Cardiac septum (tissue), 1 donor: Measurements from ENCODE around the gene CACNA1F. TPM values are rescaled to one million over a fixed set of nuclear protein-coding genes. Genes with fewer than 3 reads are reported as not detected.

Experiments used
- DNase-seq: peaks from one replicate; pipeline ENCODE4 v3.0.0-alpha.2; 2020; ENCODE audit warnings: low spot score
- intact Hi-C: fragments of 100-400 bp; cut with DNase I; formaldehyde crosslinking; loops from one replicate; pipeline ENCODE4 v1.14.0; 2022
- total RNA-seq: library from RNA; stranded (reverse); fragmentation: NEBNext Ultra II Directional; extraction: Animal tissue kit (Norgen Biotek cat#: 25700); gene quantifications from one replicate; pipeline ENCODE4 v1.2.1, GENCODE V29; 2021
- donor health status: DM: no; HTN: no; CAD: no.

Gene CACNA1F
- total RNA-seq, 1 donor from 2014 or later: 0.08 TPM

DNA sequence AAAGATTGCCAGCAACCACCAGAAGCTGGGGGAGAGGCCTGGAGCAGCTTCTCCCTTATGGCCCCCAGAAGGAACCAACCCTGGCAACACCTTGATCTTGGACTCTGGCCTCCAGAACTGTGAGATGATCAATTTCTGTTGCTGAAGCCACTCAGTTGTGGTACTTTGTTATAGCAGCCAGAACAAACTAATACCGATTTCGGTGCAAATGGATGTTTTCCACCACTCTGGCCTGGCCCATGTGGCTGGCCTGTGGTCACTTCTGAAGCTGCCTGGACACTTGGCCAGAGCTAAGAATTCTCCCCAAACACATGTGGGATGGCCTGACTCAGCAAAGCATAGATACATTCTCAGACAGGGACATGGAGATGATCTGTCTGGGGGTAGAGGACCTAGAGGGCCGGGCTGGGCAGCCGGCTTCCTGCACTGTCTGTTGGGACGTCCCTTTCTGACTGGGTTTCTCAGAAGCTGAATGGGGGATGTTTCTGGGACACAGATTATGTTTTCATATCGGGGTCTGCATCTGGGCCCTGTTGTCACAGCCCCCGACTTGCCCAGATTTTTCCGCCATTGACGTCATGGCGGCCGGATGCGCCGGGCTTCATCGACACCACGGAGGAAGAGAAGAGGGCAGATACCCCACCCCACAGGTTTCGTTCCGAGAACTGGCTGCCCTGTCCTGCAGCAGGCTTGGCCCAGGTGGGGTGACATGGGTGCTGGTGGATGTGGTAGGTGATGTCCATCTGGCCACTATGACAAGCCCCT is 27.3 kb upstream of the CACNA1F start:
- no peak for DNase-seq
- intact Hi-C loops: no loop called here

- no peak for DNase-seq
- intact Hi-C loops: no loop called here
Measured at GRCh38 chrX:49258749-49259124, 25.6 kb upstream of the CACNA1F start.

DNA sequence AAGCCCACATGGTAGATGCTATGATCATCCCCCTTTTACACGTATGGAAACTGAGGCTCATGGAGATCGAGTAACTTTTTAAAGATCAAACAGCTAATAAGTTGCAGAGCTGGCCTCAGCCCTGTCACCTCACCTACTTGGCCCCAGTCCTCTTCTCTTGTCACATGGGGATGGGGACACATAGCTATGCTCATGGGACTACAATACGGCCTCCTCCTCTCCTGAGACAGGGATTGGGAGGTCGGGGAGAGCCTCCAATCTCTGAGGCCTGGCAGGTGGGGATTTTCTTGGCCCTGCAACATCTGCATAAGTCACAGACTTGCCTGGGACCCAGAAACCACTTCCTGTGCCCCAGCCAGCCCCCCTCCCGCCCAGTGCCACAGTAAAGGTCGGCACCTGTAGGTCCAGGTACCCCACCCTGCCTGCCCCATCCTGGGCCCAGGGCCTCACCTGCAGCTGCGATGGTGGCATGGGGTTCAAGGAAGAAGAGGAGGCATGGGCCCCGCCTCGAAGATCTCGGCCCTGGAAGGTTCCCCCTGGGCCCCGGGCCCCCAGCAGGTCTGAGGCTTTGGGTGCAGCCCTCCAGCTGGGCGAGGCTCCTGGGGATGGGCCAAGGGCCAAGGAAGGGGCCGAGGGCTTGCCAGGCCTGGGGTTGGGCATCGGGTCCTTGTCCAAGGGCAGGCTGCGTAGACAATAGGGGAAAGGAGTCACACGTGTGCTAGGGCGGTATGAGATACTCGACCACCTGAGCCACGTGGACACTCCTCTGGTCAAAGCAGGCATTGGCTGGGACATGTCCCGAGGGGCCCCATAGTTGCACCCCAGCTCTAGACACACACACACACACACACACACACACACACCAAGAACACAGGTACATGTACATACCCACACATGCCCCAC is 25.0 kb upstream of the CACNA1F start:
- intact Hi-C loops: no loop called here
- DNase-seq: no peak

- intact Hi-C loops: no loop called here
- no peak for DNase-seq
Measured at GRCh38 chrX:49257074-49257790, 24.1 kb upstream of the CACNA1F start.

DNA sequence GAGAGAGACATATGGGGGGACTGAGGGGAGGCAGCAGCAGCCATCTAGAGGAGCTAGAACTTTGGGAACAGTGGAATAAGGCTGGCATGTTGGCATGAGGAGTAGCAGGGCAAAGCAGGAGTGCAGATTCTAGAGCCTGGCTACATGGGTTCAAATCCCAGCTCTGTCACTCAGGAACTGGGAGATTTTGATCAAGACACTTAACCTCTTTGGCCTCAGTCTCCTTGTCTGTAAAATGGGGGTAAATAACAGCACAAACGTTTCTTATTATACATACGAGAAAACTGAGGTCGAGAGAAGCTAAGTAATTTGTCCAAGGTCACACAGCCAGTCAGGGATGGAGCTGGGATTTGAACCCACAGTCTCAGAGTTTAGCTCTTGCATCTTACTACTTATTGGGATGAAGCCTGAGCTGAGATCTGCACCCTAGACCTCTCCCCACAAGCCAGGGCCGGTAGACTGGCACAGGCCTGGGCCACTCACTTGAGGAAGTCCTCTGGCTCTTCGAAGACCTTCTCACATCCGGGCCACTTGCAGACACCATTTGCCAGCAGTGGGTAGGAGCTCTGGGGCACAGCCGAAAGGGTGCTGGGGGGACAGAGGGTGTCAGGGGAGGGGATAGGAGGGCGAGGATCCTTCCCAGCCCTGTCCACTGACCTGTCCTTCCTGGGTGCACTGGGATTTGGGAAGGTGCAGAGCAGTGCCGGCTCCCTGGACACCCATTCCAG is 23.3 kb upstream of the CACNA1F start:
- no peak for DNase-seq
- intact Hi-C loops: no loop called here

GRCh38 chrX:49254639-49255038 is 21.5 kb upstream of the CACNA1F start:
- intact Hi-C loops: no loop called here
- no peak for DNase-seq

DNA sequence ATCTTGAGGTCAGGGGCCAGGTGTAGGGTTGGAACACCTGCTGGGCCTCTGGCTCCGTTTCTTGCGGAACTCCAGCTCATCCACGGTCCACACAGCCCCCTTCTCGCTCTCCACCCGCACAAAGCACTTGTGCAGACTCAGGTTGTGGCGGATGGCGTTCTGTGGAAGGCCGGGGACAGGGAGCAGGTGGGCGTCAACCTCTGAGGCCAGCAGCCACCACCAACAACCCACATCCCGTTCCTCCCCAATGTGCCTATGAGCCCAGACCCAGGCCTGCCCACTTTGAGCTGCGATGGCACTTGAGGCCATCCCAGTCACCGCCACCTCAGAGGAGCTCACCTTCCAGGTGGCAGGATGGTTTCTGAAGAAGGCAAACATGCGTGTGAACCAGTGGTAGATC is 18.2 kb upstream of the CACNA1F start:
- no peak for DNase-seq
- intact Hi-C loops: no loop called here

DNA sequence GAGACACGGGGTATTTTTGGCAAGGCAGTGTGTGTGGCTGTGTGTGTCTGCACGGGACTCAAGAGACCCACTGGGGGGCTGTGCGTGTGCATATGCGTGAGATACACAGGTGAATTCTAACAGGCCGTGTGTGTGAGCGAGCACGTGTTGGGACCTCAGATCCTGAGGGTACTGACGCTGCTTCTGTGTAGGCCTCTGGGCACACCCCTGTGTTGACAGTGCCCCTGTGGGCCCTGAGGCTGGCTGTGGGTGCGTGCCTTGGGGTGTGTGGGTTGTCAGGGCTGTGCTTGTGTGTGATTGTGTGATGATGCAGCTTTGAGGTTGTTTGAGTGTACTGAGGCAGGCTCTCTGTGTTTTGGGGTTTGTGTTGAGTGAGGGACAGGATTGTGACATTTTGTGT is 17.4 kb upstream of the CACNA1F start:
- DNase-seq: no peak
- intact Hi-C loops: no loop called here

DNA sequence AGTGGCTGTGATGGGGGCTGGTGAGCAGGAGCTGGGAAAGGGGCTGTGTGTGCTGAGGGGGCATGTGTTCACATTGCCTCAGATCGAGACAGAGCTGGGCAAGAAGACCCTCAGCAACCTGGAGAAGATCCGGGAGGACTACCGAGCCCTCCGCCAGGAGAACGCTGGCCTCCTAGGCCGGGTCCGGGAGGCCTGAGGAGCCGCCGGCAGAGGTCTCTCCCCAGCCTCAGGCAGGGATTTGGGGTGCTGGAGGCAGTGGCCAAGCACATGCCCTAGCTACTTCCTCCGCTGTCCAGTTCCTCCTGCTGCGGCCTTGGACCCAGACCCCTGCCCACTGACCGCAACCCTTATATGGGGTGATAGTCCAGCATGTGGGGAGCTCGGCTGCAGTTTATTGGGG is 16.9 kb upstream of the CACNA1F start:
- DNase-seq: no peak
- intact Hi-C loops: no loop called here

- DNase-seq: no peak
- intact Hi-C loops: no loop called here
Measured at GRCh38 chrX:49249616-49250015, 16.5 kb upstream of the CACNA1F start.

DNA sequence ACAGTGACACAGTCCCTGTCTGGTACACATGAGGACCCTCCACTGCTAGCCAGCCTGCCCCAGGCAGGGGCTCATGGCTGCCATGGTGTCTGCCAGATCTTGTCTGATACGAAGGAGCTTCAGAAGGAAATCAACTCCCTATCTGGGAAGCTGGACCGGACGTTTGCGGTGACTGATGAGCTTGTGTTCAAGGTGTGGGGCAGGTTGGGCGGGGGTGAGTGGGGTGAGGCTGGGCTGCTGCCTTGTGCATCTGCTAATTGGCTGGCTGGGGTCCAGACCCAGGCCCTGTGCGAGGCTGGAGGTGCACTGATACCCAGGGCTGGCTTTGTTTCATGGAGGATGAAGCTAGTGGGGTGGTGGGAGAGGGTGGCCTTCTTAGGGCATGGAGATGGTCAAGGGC is 15.9 kb upstream of the CACNA1F start:
- DNase-seq: no peak
- intact Hi-C loops: no loop called here

GRCh38 chrX:49247916-49248811 is 15.0 kb upstream of the CACNA1F start:
- no peak for DNase-seq
- intact Hi-C loops: no loop called here

- intact Hi-C loops: no loop called here
- no peak for DNase-seq
Measured at GRCh38 chrX:49247346-49247745, 14.2 kb upstream of the CACNA1F start.

GRCh38 chrX:49246541-49246940 is 13.4 kb upstream of the CACNA1F start:
- DNase-seq: no peak
- intact Hi-C loops: no loop called here

GRCh38 chrX:49244207-49244606 is 11.1 kb upstream of the CACNA1F start:
- DNase-seq: no peak
- intact Hi-C loops: no loop called here

- DNase-seq: no peak
- intact Hi-C loops: no loop called here
Measured at GRCh38 chrX:49243166-49243565, 10.0 kb upstream of the CACNA1F start.

DNA sequence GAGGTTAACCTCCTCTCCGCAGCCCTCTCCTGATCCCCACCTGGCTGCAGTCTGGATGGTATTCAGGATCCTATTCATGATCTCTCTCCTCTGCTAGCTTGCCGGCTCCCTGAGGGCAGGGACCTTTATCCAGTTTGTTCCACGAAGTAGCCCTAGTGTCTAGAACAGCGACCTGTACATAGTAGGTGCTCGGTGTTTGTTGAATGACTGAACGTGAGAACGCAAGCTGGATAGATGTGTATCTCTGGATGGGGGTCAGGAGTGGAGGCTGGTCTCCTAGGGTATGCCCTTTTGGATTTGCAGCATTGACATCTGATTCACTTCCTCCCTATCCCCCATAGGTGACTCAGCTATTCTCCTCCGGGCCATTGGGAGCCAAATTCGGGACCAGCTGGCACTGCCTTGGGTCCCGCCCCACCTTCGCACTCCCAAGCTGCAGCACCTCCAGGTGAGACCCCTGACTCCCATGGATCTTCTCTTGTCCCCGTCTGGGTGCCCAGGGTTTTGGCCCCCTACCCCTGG is 9.5 kb upstream of the CACNA1F start:
- DNase-seq: no peak
- intact Hi-C loops: no loop called here

DNA sequence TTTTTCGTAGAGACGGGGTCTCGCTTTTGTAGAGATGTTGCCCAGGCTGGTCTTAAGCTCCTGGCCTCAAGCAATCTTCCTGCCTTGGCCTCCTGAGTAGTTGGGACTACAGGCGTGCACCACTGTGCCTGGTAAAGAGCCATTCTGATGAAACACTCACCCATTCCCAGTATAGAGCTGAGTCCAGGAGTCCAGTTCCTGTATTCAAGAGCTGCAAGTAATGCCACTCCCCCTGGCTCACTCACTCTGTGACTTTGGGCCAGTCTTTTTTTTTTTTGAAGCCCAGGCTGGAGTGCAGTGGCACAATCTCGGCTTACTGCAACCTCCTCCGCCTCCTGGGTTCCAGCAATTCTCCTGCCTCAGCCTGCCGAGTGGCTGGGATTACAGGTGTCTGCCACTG is 5.6 kb upstream of the CACNA1F start:
- no peak for DNase-seq
- intact Hi-C loops: loop anchor here (5.0 kb wide), 1 partner anchor 34 kb away; no protein-coding TSS in a partner anchor
